KMS-11 (cell line): ENCODE measurements around the gene KRT4.

ENCODE experiments used
- H2AFZ ChIP-seq: fragments of 200-600 bp; sonication (generic); 2 replicates; pipeline ENCODE4 v1.6.1; 2016; ENCODE audit warnings: antibody characterized with exemption, mixed run types, low read depth
- H3K27ac ChIP-seq: fragments of 200-600 bp; sonication (generic); 2 replicates; pipeline ENCODE4 v1.6.1; 2016; ENCODE audit warnings: mild to moderate bottlenecking, mixed run types
- H3K27me3 ChIP-seq: fragments of 200-600 bp; sonication (generic); 2 replicates; pipeline ENCODE4 v1.6.1; 2017; ENCODE audit warnings: mild to moderate bottlenecking, low read depth, mixed run types, moderate library complexity; ENCODE audit not compliant: insufficient read depth
- H3K36me3 ChIP-seq: fragments of 200-600 bp; sonication (generic); 2 replicates; pipeline ENCODE4 v1.6.1; 2017; ENCODE audit warnings: mild to moderate bottlenecking, mixed run types; ENCODE audit not compliant: insufficient read depth
- H3K4me1 ChIP-seq: fragments of 200-600 bp; sonication (generic); 2 replicates; pipeline ENCODE4 v1.6.1; 2016; ENCODE audit warnings: mild to moderate bottlenecking, low read depth, mixed run types; ENCODE audit not compliant: poor library complexity, severe bottlenecking
- H3K4me2 ChIP-seq: fragments of 200-600 bp; sonication (generic); 2 replicates; pipeline ENCODE4 v1.7.0; 2016; ENCODE audit warnings: mild to moderate bottlenecking, mixed run types
- H3K4me3 ChIP-seq: fragments of 200-600 bp; sonication (generic); IDR thresholded peaks from 2 replicates; pipeline ENCODE4 v1.6.1; 2017; ENCODE audit warnings: low read depth, low read length, mixed read lengths; ENCODE audit not compliant: insufficient read depth
- H3K79me2 ChIP-seq: fragments of 200-600 bp; sonication (generic); 2 replicates; pipeline ENCODE4 v1.6.1; 2016; ENCODE audit warnings: low read depth, mixed run types; ENCODE audit not compliant: insufficient read depth
- H3K9ac ChIP-seq: fragments of 200-600 bp; sonication (generic); 2 replicates; pipeline ENCODE4 v1.6.1; 2016; ENCODE audit warnings: mild to moderate bottlenecking, mixed run types
- H4K20me1 ChIP-seq: fragments of 200-600 bp; sonication (generic); 2 replicates; pipeline ENCODE4 v1.6.1; 2016; ENCODE audit warnings: mild to moderate bottlenecking, mixed run types; ENCODE audit not compliant: insufficient read depth
- CTCF ChIP-seq: fragments of 200-600 bp; sonication (generic); conservative IDR thresholded peaks from 2 replicates; pipeline ENCODE4 v1.6.1; 2017; ENCODE audit warnings: low read depth, mild to moderate bottlenecking, antibody characterized with exemption, low read length, moderate library complexity, mixed read lengths

KRT4 gene

GRCh38 chr12:52778833-52779232 lies 35.1 kb downstream of the KRT4 start:
- Histone ChIP-seq H4K20me1 (no peaks in the 10 kb centered on the region), H3K79me2 (no peaks in the 10 kb centered on the region), H3K9ac (no peak overlapping the region), H3K36me3 (no peaks in the 10 kb centered on the region), H3K4me1 (no peaks in the 10 kb centered on the region), H2AFZ (no peak overlapping the region), H3K4me3 (no peak overlapping the region), H3K4me2 (no peak overlapping the region), H3K27me3 (peaks cover 5% of the 10 kb centered on the region; the same call in 1 of the 2 replicates), H3K27ac (no peak overlapping the region)
- no peak for TF ChIP-seq CTCF

DNA sequence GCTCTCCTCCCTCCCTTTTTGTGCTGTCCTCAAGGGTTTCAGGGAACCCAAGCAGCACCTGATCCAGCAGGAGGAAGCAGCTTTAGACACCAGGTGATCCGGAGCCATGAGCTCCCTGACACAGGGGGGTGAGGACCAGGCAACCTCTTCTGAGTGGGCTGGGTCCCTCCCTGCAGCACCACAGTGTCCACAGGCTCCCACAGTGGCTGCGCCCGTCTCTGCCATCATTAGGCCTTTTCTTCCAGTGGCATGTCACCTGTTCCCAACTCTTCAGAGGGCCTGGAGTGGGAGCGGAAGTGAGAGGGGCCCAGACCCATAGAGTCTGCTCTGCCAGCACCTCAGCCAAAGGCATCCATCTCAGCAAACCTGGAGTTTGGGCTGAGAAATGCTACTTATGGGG lies 36.4 kb downstream of the KRT4 start:
- Histone ChIP-seq H4K20me1 (no peaks in the 10 kb centered on the region), H3K4me1 (no peaks in the 10 kb centered on the region), H3K79me2 (no peaks in the 10 kb centered on the region), H3K27me3 (peaks cover 3% of the 10 kb centered on the region; the same call in 1 of the 2 replicates), H3K4me3 (no peak overlapping the region), H2AFZ (no peak overlapping the region), H3K27ac (no peak overlapping the region), H3K4me2 (no peak overlapping the region), H3K36me3 (no peaks in the 10 kb centered on the region), H3K9ac (no peak overlapping the region)
- TF ChIP-seq CTCF: no peak

GRCh38 chr12:52776913-52777395 lies 37.0 kb downstream of the KRT4 start, which contains the start of gene KRT76:
Gene KRT76 (minus strand): TSS chr12:52777345. CDS start chr12:52777291, 54 bp downstream.
- Histone ChIP-seq H3K9ac (no peak within 1 kb of the TSS), H3K27ac (no peak within 1 kb of the TSS), H3K4me2 (no peak within 1 kb of the TSS), H4K20me1 (no peaks in the 10 kb centered on the region), H2AFZ (no peak within 1 kb of the TSS), H3K4me3 (no peak within 1 kb of the TSS), H3K27me3 (peaks cover 9% of the 10 kb centered on the region; the same call in 1 of the 2 replicates), H3K36me3 (no peaks in the 10 kb centered on the region), H3K79me2 (no peaks in the 10 kb centered on the region), H3K4me1 (no peaks in the 10 kb centered on the region)
- TF ChIP-seq CTCF: no peak

- no peaks in the 10 kb centered on the region for H3K4me1 ChIP-seq
- H3K4me3 ChIP-seq: no peak overlapping the region
- no peak overlapping the region for H3K9ac ChIP-seq
- no peaks in the 10 kb centered on the region for H3K79me2 ChIP-seq
- no peak overlapping the region for H3K4me2 ChIP-seq
- H2AFZ ChIP-seq: no peak overlapping the region
- TF ChIP-seq CTCF: no peak
- H3K27me3 ChIP-seq: peaks cover 13% of the 10 kb centered on the region; the same call in 1 of the 2 replicates
- no peaks in the 10 kb centered on the region for H3K36me3 ChIP-seq
- H4K20me1 ChIP-seq: no peaks in the 10 kb centered on the region
- H3K27ac ChIP-seq: no peak overlapping the region
Measured at GRCh38 chr12:52776435-52776834, 37.5 kb downstream of the KRT4 start.
